ENCODE measurements around the gene TNNI2. TPM values are rescaled to one million over a fixed set of nuclear protein-coding genes. Genes with fewer than 3 reads are reported as not detected.

The TNNI2 gene
- total and polyA plus RNA-seq, 7 experiments from 2014 or later = 0.46 to 8.8 (median 0.61) TPM; not detected in 4

GRCh38 chr11:1853376-1854131, 14.8 kb downstream of the TNNI2 start:
- H3K4me1 ChIP-seq (ENCODE audit: control insufficient read depth in 2 of 2, insufficient read depth in 2 of 2, low read length in 2 of 2) = peaks cover 53 to 67% of the 10 kb centered on the region in 2 donors
- peaks cover 0 to 13% (median 0%) of the 10 kb centered on the region in 5 donors for H3K36me3 Mint-ChIP-seq
- POLR2A ChIA-PET = interaction anchor here (0.5 to 7.1 kb wide), 11 partner anchors 9 to 229 kb away, joined by 3 to 91 read pairs (median 5); partner anchors contain the start of genes PRR33 and TNNI2
- H3K4me3 ChIP-seq (ENCODE audit: low read length) = peak overlapping the region; percentile 94
- peak overlapping the region; percentile 94 to 99 (median 97) for H3K27ac Mint-ChIP-seq
- intact Hi-C loops (cut with micrococcal nuclease) = loop anchor here (1.0 to 10.0 kb wide), 10 partner anchors 9 to 1041 kb away; partner anchors contain the start of genes CTSD (in 2 of the 2), TNNT3 (in 2 of the 2), DUSP8 (in 1 of the 2) and TNNI2 (in 1 of the 2)
- peaks cover 0 to 4% (median 0%) of the 10 kb centered on the region in 5 donors for H3K27me3 Mint-ChIP-seq
- ATAC-seq = no peak
- DNase-seq = no peak
- H3K9me3 ChIP-seq (ENCODE audit: control insufficient read depth in 2 of 3, low read length in 3 of 3) = no peaks in the 10 kb centered on the region
- H3K4me1 Mint-ChIP-seq = peaks cover 32 to 72% (median 47%) of the 10 kb centered on the region in 7 donors
- no peaks in the 10 kb centered on the region for H3K9me3 Mint-ChIP-seq
- peak overlapping the region; percentile 80 for H3K27ac ChIP-seq (ENCODE audit: low read depth, low read length)
- H3K4me3 Mint-ChIP-seq = peak overlapping the region; percentile 91 to 100 (median 97)
- no peaks in the 10 kb centered on the region for H3K27me3 ChIP-seq (ENCODE audit: control insufficient read depth in 2 of 2, insufficient read depth in 2 of 2, low read length in 2 of 2)
- H3K36me3 ChIP-seq (ENCODE audit: control insufficient read depth in 2 of 3, insufficient read depth in 3 of 3, low read length in 3 of 3) = peaks cover 0 to 21% (median 0%) of the 10 kb centered on the region in 3 experiments
- CTCF ChIA-PET = interaction anchor here (1.0 to 2.3 kb wide), 9 partner anchors 13 to 201 kb away, joined by 3 to 11 read pairs (median 6); partner anchors contain the start of gene TNNI2

GRCh38 chr11:1854132-1854948, 15.6 kb downstream of the TNNI2 start:
- DNase-seq (no peak), ATAC-seq (no peak)
- Histone ChIP-seq H3K4me3 (ENCODE audit: low read length) (peak overlapping the region; percentile 94), H3K4me1 (ENCODE audit: control insufficient read depth in 2 of 2, insufficient read depth in 2 of 2, low read length in 2 of 2) (peaks cover 46 to 67% of the 10 kb centered on the region in 2 donors), H3K36me3 (ENCODE audit: control insufficient read depth in 2 of 3, insufficient read depth in 3 of 3, low read length in 3 of 3) (peaks cover 0 to 28% (median 0%) of the 10 kb centered on the region in 3 experiments), H3K27ac (ENCODE audit: low read depth, low read length) (peak overlapping the region; percentile 80), H3K9me3 (ENCODE audit: control insufficient read depth in 2 of 3, low read length in 3 of 3) (no peaks in the 10 kb centered on the region), H3K27me3 (ENCODE audit: control insufficient read depth in 2 of 2, insufficient read depth in 2 of 2, low read length in 2 of 2) (no peaks in the 10 kb centered on the region)
- POLR2A ChIA-PET = interaction anchor here (1.0 to 7.1 kb wide), 7 partner anchors 8 to 64 kb away, joined by 3 to 91 read pairs (median 4); partner anchors contain the start of gene PRR33
- Mint-ChIP-seq H3K27me3 (peaks cover 0 to 4% (median 0%) of the 10 kb centered on the region in 5 donors), H3K36me3 (peaks cover 0 to 14% (median 0%) of the 10 kb centered on the region in 5 donors), H3K9me3 (no peaks in the 10 kb centered on the region), H3K27ac (peak overlapping the region; percentile 94 to 99 (median 97)), H3K4me1 (peaks cover 32 to 68% (median 43%) of the 10 kb centered on the region in 7 donors), H3K4me3 (peak overlapping the region; percentile 91 to 100 (median 97))
- intact Hi-C loops (cut with micrococcal nuclease) = loop anchor here (5.0 to 10.0 kb wide), 4 partner anchors 63 to 1040 kb away; partner anchors contain the start of genes CTSD (in 2 of the 2), TNNT3 (in 2 of the 2) and DUSP8 (in 1 of the 2)
- CTCF ChIA-PET = interaction anchor here (1.0 to 2.3 kb wide), 6 partner anchors 25 to 202 kb away, joined by 3 to 11 read pairs (median 6); no protein-coding TSS in a partner anchor

GRCh38 chr11:1854949-1855885, 16.4 kb downstream of the TNNI2 start:
- DNase-seq (peak in 1 of 9 donors; percentile 68), ATAC-seq (no peak)
- no peaks in the 10 kb centered on the region for H3K27me3 ChIP-seq (ENCODE audit: control insufficient read depth in 2 of 2, insufficient read depth in 2 of 2, low read length in 2 of 2)
- Mint-ChIP-seq H3K36me3 (peaks cover 0 to 16% (median 0%) of the 10 kb centered on the region in 5 donors), H3K4me3 (peak overlapping the region; percentile 16 to 100 (median 95)), H3K9me3 (no peaks in the 10 kb centered on the region), H3K27me3 (peaks cover 0 to 4% (median 0%) of the 10 kb centered on the region in 5 donors), H3K4me1 (peaks cover 27 to 59% (median 38%) of the 10 kb centered on the region in 7 donors), H3K27ac (peak overlapping the region in 5 of 9 donors; percentile 18 to 75 (median 47))
- intact Hi-C loops (cut with micrococcal nuclease) = loop anchor here (5.0 to 10.0 kb wide), 4 partner anchors 62 to 1040 kb away; partner anchors contain the start of genes CTSD (in 2 of the 2), TNNT3 (in 2 of the 2) and DUSP8 (in 1 of the 2)
- peak overlapping the region; percentile 94 for H3K4me3 ChIP-seq (ENCODE audit: low read length)
- peaks cover 42 to 58% of the 10 kb centered on the region in 2 donors for H3K4me1 ChIP-seq (ENCODE audit: control insufficient read depth in 2 of 2, insufficient read depth in 2 of 2, low read length in 2 of 2)
- no peaks in the 10 kb centered on the region for H3K9me3 ChIP-seq (ENCODE audit: control insufficient read depth in 2 of 3, low read length in 3 of 3)
- ChIA-PET POLR2A (interaction anchor here (1.0 to 7.1 kb wide), 5 partner anchors 9 to 63 kb away, joined by 3 to 91 read pairs (median 5); partner anchors contain the start of gene PRR33), CTCF (interaction anchor here (0.5 to 1.5 kb wide), 4 partner anchors 29 to 161 kb away, joined by 3 to 4 read pairs (median 3); no protein-coding TSS in a partner anchor)
- peak overlapping the region; percentile 80 for H3K27ac ChIP-seq (ENCODE audit: low read depth, low read length)
- H3K36me3 ChIP-seq (ENCODE audit: control insufficient read depth in 2 of 3, insufficient read depth in 3 of 3, low read length in 3 of 3) = peaks cover 0 to 28% (median 0%) of the 10 kb centered on the region in 3 experiments

- POLR2A ChIA-PET = interaction anchor here (0.6 to 7.1 kb wide), 5 partner anchors 9 to 151 kb away, joined by 3 to 91 read pairs (median 5); partner anchors contain the start of gene PRR33
- DNase-seq (no peak), ATAC-seq (no peak)
- CTCF ChIA-PET = interaction anchor here (0.5 to 1.5 kb wide), 3 partner anchors 28 to 146 kb away, joined by 3 to 4 read pairs (median 3); no protein-coding TSS in a partner anchor
- H3K4me3 Mint-ChIP-seq = peak overlapping the region; percentile 16 to 98 (median 48)
- H3K4me1 ChIP-seq (ENCODE audit: control insufficient read depth in 2 of 2, insufficient read depth in 2 of 2, low read length in 2 of 2) = peaks cover 41 to 52% of the 10 kb centered on the region in 2 donors
- H3K9me3 Mint-ChIP-seq = no peaks in the 10 kb centered on the region
- peak overlapping the region in 8 of 9 donors; percentile 18 to 86 (median 48) for H3K27ac Mint-ChIP-seq
- peaks cover 21 to 53% (median 38%) of the 10 kb centered on the region in 7 donors for H3K4me1 Mint-ChIP-seq
- H3K27me3 Mint-ChIP-seq = peaks cover 0 to 3% (median 0%) of the 10 kb centered on the region in 5 donors
- H3K36me3 ChIP-seq (ENCODE audit: control insufficient read depth in 2 of 3, insufficient read depth in 3 of 3, low read length in 3 of 3) = peaks cover 0 to 28% (median 0%) of the 10 kb centered on the region in 3 experiments
- no peak overlapping the region for H3K4me3 ChIP-seq (ENCODE audit: low read length)
- H3K27ac ChIP-seq (ENCODE audit: low read depth, low read length) = peak overlapping the region; percentile 80
- no peaks in the 10 kb centered on the region for H3K27me3 ChIP-seq (ENCODE audit: control insufficient read depth in 2 of 2, insufficient read depth in 2 of 2, low read length in 2 of 2)
- H3K9me3 ChIP-seq (ENCODE audit: control insufficient read depth in 2 of 3, low read length in 3 of 3) = no peaks in the 10 kb centered on the region
- H3K36me3 Mint-ChIP-seq = peaks cover 0 to 16% (median 0%) of the 10 kb centered on the region in 5 donors
- intact Hi-C loops (cut with micrococcal nuclease) = loop anchor here in 1 of 2 donors (10.0 kb wide), 2 partner anchors 281 to 1039 kb away; partner anchors contain the start of gene DUSP8
Measured at GRCh38 chr11:1855886-1856265, 17.1 kb downstream of the TNNI2 start.

Data from naive thymus-derived CD4-positive, alpha-beta T cell (primary cell).